Esophagus muscularis mucosa (tissue), 3 donors: ENCODE measurements around the gene ATP2A3.

Experiments used
- CTCF ChIP-seq, 3 experiments: fragments of 200-600 bp in 2 of 3; fragments of 450-650 bp in 1 of 3; sonication (generic) in 2 of 3; IDR thresholded peaks; one replicate each; pipeline ENCODE4 v1.5.1; 2017 to 2019; ENCODE audit warnings: antibody characterized with exemption in 3 of 3, mild to moderate bottlenecking in 2 of 3, moderate library complexity in 1 of 3
- POLR2A ChIP-seq: fragments of 450-650 bp; IDR thresholded peaks from one replicate; pipeline ENCODE4 v1.6.1; 2017; ENCODE audit warnings: antibody characterized with exemption, moderate library complexity, mild to moderate bottlenecking, low read depth

- TF ChIP-seq POLR2A (no peak), CTCF (IDR thresholded peaks at IDR 0.05) (no peak)
Observed at GRCh38 chr17:3966720-3967363, 2.6 kb upstream of the ATP2A3 start.
